ENCODE results near the gene KCNK3.

- TF ChIP-seq CTCF (IDR thresholded peaks at IDR 0.05) = no peak
- no peak for TF ChIP-seq ZFX (IDR thresholded peaks at IDR 0.05; ENCODE audit: borderline replicate concordance)
Observed at GRCh38 chr2:26678035-26678434, 14.5 kb upstream of the KCNK3 start.
